ENCODE measurements around the gene EDRF1. TPM values are rescaled to one million over a fixed set of nuclear protein-coding genes. Genes with fewer than 3 reads are reported as not detected.

Gene EDRF1
- total and polyA plus RNA-seq, 2 of the 13 experiments (the other 11 are each of a cell fraction or from before 2014, with no cell fraction given): 16.9 to 26.7 TPM

DNA sequence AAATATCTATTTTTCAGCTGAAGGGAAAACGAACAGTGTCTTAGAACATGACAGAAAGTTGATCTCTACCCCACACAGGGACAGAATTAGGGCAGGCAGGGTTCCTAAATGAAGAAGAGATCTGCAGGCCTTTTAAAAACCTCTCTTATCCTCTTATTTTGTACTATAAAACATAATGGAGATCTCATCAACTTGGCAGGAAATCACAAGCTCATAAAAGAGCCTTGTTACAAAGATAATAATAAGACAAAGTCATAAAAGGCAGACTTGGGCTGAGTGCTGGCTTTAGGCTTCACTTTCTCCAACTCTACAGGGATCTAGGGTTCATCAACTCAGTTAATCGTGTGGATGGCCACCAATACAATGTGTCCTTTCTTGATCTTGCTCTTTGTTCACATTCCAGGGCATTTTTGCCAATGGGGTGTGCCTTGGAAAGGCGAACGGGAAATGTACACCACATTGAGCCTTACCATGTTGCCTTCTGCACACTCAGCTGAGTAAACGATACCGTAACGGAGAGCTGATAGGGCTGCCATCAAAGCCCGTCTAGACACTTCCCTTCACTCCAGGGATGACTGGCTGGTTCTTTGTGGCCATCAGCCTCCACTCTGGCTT is 29.4 kb upstream of the EDRF1 start (continued):
- TF ChIP-seq, protein P1, sequence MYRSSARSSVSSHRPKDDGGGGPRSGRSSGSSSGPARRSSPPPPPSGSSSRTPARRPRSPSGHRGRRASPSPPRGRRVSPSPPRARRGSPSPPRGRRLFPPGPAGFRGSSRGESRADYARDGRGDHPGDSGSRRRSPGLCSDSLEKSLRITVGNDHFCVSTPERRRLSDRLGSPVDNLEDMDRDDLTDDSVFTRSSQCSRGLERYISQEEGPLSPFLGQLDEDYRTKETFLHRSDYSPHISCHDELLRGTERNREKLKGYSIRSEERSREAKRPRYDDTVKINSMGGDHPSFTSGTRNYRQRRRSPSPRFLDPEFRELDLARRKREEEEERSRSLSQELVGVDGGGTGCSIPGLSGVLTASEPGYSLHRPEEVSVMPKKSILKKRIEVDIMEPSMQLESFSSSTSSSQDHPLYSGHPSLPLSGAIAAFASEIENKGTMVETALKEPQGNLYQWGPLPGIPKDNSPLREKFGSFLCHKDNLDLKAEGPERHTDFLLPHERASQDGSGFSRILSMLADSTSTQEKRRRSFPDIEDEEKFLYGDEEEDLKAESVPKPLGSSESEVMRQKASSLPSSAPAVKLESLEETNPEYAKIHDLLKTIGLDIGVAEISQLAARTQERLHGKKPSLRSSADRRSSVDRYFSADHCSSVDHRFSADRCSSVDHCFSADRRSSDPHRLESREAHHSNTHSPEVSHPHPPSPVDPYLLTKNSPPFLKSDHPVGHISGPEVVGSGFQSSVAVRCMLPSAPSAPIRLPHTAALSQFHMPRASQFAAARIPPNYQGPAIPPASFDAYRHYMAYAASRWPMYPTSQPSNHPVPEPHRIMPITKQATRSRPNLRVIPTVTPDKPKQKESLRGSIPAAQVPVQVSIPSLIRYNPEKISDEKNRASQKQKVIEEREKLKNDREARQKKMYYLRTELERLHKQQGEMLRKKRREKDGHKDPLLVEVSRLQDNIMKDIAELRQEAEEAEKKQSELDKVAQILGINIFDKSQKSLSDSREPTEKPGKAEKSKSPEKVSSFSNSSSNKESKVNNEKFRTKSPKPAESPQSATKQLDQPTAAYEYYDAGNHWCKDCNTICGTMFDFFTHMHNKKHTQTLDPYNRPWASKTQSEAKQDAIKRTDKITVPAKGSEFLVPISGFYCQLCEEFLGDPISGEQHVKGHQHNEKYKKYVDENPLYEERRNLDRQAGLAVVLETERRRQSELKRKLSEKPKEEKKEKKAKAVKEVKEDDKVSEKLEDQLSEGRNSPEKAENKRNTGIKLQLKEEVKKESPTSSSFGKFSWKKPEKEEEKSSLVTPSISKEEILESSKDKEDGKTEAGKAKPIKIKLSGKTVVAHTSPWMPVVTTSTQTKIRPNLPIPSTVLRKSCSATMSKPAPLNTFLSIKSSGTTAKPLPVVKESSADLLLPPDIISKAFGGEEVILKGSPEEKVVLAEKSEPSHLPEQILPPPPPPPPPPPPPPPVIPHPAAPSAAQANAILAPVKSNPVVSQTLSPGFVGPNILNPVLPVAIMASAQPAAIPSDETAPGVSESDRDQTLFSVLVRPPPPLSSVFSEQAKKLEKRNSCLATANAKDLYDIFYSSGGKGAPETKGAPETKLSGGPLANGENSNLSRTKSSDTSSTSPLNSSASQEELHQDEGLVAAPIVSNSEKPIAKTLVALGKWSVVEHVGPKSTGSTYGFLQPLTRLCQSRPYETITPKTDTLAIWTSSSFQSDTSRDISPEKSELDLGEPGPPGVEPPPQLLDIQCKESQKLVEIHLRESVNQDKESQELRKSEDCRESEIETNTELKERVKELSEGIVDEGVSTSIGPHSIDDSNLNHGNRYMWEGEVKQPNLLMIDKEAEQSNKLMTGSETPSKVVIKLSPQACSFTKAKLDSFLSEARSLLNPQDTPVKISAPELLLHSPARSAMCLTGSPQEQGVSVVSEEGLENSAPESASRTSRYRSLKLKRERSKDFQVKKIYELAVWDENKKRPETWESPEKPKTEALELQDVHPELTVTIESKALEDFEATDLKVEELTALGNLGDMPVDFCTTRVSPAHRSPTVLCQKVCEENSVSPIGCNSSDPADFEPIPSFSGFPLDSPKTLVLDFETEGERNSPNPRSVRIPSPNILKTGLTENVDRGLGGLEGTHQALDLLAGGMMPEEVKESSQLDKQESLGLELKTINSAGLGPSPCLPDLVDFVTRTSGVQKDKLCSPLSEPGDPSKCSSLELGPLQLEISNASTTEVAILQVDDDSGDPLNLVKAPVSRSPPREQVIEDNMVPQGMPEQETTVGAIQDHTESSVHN (CRISPR knock-in tag; IDR thresholded peaks at IDR 0.05): no peak
- TF ChIP-seq, protein P2, sequence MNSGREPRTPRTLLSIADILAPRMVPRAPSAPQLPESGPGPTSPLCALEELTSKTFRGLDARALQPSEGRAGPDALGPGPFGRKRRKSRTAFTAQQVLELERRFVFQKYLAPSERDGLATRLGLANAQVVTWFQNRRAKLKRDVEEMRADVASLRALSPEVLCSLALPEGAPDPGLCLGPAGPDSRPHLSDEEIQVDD (CRISPR knock-in tag; IDR thresholded peaks at IDR 0.05; ENCODE audit: borderline replicate concordance): no peak
- TF ChIP-seq ZNF251 (CRISPR knock-in tag; IDR thresholded peaks at IDR 0.05) (no peak), PCBP2 (optimal IDR thresholded peaks at IDR 0.05; ENCODE audit: low read depth, low read length, poor library complexity, severe bottlenecking) (no peak), HNRNPLL (IDR thresholded peaks at IDR 0.05; ENCODE audit: low read depth, low read length, poor library complexity, severe bottlenecking) (no peak), TSC22D2 (CRISPR knock-in tag; IDR thresholded peaks at IDR 0.05; ENCODE audit: borderline replicate concordance) (no peak), CREM (IDR thresholded peaks at IDR 0.05) (no peak), CREM (CRISPR knock-in tag; IDR thresholded peaks at IDR 0.05) (no peak), SMAD3 (CRISPR knock-in tag; IDR thresholded peaks at IDR 0.05) (no peak), ZNF879 (CRISPR knock-in tag; IDR thresholded peaks at IDR 0.05) (no peak)
- TF ChIP-seq, protein P3, sequence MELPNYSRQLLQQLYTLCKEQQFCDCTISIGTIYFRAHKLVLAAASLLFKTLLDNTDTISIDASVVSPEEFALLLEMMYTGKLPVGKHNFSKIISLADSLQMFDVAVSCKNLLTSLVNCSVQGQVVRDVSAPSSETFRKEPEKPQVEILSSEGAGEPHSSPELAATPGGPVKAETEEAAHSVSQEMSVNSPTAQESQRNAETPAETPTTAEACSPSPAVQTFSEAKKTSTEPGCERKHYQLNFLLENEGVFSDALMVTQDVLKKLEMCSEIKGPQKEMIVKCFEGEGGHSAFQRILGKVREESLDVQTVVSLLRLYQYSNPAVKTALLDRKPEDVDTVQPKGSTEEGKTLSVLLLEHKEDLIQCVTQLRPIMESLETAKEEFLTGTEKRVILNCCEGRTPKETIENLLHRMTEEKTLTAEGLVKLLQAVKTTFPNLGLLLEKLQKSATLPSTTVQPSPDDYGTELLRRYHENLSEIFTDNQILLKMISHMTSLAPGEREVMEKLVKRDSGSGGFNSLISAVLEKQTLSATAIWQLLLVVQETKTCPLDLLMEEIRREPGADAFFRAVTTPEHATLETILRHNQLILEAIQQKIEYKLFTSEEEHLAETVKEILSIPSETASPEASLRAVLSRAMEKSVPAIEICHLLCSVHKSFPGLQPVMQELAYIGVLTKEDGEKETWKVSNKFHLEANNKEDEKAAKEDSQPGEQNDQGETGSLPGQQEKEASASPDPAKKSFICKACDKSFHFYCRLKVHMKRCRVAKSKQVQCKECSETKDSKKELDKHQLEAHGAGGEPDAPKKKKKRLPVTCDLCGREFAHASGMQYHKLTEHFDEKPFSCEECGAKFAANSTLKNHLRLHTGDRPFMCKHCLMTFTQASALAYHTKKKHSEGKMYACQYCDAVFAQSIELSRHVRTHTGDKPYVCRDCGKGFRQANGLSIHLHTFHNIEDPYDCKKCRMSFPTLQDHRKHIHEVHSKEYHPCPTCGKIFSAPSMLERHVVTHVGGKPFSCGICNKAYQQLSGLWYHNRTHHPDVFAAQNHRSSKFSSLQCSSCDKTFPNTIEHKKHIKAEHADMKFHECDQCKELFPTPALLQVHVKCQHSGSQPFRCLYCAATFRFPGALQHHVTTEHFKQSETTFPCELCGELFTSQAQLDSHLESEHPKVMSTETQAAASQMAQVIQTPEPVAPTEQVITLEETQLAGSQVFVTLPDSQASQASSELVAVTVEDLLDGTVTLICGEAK (IDR thresholded peaks at IDR 0.05): no peak
- TF ChIP-seq, protein P3 (CRISPR knock-in tag; IDR thresholded peaks at IDR 0.05): no peak

All from HepG2 (cell line).